Measurements from ENCODE around the gene SOX9.
"Not testable (repeated sequence)": the region's sequence is repeated elsewhere in the genome, so short reads cannot be mapped to it uniquely, and the experiment has no call there.

SOX9 gene

GRCh38 chr17:72111336-72111923 lies 9.4 kb upstream of the SOX9 start:
- no peak for DNase-seq (ENCODE audit: low read depth in 2 of 2)

GRCh38 chr17:72111926-72112325 lies 8.9 kb upstream of the SOX9 start:
- not testable (repeated sequence) for DNase-seq (ENCODE audit: low read depth in 2 of 2)

- no peak for DNase-seq (ENCODE audit: low read depth in 2 of 2)
Measured at GRCh38 chr17:72113751-72114150, 7.1 kb upstream of the SOX9 start.

- DNase-seq (ENCODE audit: low read depth in 2 of 2) = no peak
Measured at GRCh38 chr17:72115781-72116525, 4.9 kb upstream of the SOX9 start.

DNA sequence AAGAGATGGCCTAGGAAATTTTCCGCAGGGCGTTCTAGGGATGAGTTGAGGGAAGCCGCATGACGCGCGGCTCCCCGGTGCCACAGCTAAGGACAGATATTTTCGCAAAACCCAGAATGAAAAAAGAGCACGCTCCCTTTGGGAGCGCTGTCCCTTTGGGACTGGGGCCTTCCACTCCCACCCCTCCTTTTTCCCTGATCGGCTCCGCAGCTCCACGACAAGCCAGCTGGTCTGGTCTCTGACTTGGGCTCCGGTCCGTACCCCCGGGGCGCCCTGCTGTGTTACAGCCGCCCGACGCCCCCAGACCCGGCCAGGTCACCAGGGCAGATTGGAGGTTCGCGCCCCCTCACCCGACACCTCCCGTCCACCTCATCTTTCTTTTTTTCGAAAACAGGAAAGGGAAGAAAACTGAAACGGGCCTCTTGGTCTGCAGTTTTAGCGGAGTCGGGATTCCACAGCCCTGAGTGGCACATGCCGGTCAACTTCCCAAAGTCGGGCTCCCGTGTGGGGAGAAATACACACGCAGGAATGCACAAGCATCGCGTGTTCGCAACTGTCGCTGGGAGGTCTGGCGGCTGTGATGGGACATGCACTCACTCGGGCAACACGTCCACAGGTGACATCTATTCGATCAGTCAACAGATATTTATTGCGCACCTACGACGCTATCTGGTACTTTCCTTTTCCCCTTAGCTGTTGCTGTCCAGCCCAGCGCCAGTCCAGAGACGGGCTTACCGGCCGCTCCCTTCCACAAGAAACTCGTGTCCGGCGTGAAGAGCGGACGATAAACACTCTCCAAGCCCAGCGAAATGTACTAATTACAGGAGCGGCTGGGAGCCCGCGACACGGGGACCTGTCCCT lies 3.9 kb upstream of the SOX9 start:
- DNase-seq (ENCODE audit: low read depth in 2 of 2) = no peak

DNA sequence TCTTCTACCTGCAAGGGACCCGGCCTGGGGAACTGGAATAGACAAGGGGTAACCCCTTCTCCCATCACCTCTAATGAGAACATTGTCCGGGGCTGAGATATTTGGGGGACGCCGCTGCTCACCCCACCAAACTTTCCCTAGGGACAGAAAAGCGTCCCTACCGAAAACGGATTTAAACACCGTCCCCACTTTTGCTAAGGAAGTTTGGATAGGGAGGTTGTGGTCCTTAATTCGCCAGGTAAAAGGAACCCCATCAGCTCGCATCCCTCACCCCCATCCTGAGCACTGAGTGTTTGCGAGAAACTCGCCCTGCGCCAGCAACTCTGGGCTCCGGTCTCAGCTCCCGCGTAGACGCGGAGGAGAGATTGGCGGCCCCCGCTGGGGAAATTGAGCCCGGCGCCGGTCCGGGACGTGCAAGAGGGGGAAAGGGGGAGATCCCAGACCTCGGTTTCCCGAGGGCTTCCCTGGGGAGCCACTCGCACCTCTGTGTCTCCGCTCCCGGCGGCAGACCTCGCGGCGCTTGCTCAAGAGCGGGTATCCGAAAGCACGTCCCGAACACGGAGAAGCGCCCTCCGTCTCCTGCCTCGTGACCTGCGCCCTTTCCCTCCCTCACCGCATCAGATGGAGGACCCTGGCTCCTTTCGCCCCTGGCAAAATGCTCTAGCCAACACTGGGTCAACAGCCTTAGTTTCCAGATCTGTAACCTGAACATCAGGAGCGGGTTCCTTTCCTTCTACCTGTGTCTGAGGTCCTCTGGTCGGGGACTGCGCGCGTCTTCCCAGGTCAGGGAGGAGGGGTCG lies 3.1 kb upstream of the SOX9 start:
- no peak for DNase-seq (ENCODE audit: low read depth in 2 of 2)

DNA sequence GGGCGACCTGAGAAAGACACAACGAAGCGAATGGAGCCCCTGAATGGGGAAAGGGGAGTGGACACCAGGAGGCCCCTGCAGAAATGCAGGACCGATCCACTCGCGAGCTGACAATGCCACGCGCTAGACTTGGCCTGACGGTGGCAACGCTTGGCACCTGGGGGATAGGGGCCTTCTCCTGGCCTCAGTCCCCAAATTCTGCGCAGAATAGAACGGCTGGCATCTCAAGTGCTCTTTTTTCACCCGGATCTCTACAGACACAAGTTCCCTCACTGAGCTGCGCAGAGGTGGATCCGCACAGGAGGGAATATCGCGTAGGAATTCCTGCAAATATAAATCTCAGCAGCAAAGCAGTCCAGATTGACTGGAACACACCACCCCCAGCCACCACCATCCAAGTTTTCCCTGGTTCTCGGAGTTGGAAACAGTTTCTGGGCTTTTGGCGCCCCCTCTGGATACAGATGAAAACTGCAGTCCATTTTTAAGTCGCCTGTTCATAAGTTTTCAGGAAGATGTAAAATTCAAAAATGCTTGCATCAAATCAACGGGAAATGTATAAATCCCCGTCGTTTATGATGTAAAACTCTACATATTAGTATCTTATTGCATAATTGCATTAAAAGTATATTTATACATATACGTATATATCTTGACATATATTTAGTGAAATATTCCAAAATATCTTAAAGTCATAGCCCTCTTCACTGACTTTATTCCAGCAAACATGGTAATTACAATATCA lies 2.3 kb upstream of the SOX9 start:
- DNase-seq (ENCODE audit: low read depth in 2 of 2) = peak; percentile 60 to 62

GRCh38 chr17:72119077-72119872 lies 1.5 kb upstream of the SOX9 start:
- DNase-seq (ENCODE audit: low read depth in 2 of 2) = no peak

DNA sequence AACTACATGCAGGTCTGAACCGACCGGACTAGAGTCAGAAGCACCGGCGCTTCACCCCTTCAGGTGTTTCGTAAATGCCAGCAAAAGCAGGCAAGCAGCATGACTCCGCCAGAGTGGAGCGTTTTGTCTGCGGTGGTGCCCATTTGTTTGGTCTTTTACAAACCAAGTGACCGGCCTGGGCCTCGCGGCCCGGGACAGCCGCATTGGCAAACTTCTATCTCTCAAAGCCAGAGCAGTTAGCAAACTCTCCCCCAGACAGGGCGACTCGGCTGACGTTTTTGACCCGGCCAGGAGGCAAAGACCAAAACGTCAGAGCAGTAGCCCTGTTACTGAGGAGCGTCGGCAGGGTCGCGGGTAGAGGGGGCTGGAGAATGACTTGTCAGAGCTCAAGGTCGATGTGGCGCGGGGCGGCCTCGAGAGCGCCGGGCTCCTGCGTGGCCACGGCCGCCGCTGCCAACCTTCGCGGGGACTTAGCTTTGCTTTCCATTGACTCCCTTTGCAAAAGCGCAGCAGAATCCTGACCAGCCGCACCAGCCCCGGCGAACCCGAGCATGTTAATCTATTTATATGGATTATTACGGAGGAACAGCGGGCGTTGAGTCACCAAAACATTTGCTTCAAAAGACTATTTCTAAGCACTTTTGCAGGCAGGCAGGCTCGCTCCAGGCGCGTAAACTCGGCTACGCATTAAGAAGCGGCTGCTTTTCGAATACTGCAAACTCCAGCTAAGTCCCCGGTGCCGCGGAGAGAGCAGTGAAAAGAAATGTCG lies 763 bp upstream of the SOX9 start:
- DNase-seq (ENCODE audit: low read depth in 2 of 2) = peak in 1 of 2 experiments; percentile 34

GRCh38 chr17:72121164-72122009 lies 567 bp downstream of the SOX9 start:
- no peak for DNase-seq (ENCODE audit: low read depth in 2 of 2)

- no peak for DNase-seq (ENCODE audit: low read depth in 2 of 2)
Measured at GRCh38 chr17:72122010-72122764, 1.4 kb downstream of the SOX9 start.

DNA sequence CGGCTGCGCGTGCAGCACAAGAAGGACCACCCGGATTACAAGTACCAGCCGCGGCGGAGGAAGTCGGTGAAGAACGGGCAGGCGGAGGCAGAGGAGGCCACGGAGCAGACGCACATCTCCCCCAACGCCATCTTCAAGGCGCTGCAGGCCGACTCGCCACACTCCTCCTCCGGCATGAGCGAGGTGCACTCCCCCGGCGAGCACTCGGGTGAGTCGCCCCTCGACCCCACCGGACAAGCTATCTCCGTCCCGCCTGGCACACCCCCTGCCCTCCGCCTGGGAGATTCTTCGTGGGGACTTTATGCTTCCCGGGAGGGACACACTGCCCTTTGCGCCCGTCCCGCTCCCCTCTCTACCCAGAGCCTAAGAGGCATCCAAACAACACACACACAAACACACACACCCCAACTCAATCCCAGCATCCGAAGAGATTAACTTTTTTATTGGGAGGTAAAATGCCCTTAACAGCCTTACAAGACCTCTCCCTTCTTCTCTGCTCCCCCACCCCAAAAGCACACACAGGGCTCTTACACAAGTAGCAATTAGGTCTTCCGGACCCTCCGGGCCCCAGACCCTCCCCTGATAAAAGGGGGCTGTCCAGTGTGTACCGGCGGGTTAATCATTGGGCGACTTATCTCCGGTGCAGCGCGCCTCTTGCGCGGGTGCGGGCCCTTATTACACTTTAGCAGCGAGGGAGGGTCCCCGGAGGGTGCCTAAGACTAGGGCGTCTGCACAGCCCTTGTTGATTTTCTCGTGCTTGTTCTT lies 2.1 kb downstream of the SOX9 start:
- DNase-seq (ENCODE audit: low read depth in 2 of 2) = no peak

DNA sequence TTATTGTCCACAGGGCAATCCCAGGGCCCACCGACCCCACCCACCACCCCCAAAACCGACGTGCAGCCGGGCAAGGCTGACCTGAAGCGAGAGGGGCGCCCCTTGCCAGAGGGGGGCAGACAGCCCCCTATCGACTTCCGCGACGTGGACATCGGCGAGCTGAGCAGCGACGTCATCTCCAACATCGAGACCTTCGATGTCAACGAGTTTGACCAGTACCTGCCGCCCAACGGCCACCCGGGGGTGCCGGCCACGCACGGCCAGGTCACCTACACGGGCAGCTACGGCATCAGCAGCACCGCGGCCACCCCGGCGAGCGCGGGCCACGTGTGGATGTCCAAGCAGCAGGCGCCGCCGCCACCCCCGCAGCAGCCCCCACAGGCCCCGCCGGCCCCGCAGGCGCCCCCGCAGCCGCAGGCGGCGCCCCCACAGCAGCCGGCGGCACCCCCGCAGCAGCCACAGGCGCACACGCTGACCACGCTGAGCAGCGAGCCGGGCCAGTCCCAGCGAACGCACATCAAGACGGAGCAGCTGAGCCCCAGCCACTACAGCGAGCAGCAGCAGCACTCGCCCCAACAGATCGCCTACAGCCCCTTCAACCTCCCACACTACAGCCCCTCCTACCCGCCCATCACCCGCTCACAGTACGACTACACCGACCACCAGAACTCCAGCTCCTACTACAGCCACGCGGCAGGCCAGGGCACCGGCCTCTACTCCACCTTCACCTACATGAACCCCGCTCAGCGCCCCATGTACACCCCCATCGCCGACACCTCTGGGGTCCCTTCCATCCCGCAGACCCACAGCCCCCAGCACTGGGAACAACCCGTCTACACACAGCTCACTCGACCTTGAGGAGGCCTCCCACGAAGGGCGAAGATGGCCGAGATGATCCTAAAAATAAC lies 3.0 kb downstream of the SOX9 start:
- DNase-seq (ENCODE audit: low read depth in 2 of 2) = no peak

DNA sequence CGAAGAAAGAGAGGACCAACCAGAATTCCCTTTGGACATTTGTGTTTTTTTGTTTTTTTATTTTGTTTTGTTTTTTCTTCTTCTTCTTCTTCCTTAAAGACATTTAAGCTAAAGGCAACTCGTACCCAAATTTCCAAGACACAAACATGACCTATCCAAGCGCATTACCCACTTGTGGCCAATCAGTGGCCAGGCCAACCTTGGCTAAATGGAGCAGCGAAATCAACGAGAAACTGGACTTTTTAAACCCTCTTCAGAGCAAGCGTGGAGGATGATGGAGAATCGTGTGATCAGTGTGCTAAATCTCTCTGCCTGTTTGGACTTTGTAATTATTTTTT lies 3.6 kb downstream of the SOX9 start:
- no peak for DNase-seq (ENCODE audit: low read depth in 2 of 2)

- DNase-seq (ENCODE audit: low read depth in 2 of 2) = no peak
Measured at GRCh38 chr17:72125226-72125651, 4.4 kb downstream of the SOX9 start.

DNA sequence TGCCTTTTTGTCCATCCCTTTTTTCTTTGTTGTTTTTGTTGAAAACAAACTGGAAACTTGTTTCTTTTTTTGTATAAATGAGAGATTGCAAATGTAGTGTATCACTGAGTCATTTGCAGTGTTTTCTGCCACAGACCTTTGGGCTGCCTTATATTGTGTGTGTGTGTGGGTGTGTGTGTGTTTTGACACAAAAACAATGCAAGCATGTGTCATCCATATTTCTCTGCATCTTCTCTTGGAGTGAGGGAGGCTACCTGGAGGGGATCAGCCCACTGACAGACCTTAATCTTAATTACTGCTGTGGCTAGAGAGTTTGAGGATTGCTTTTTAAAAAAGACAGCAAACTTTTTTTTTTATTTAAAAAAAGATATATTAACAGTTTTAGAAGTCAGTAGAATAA lies 4.9 kb downstream of the SOX9 start:
- no peak for DNase-seq (ENCODE audit: low read depth in 2 of 2)
